ENCODE results near the gene TLCD3A. TPM values are rescaled to one million over a fixed set of nuclear protein-coding genes. Genes with fewer than 3 reads are reported as not detected.
"Not testable (repeated sequence)": the region's sequence is repeated elsewhere in the genome, so short reads cannot be mapped to it uniquely, and the experiment has no call there.

The TLCD3A gene
- total RNA-seq, 1 donor = 19.5 TPM

DNA sequence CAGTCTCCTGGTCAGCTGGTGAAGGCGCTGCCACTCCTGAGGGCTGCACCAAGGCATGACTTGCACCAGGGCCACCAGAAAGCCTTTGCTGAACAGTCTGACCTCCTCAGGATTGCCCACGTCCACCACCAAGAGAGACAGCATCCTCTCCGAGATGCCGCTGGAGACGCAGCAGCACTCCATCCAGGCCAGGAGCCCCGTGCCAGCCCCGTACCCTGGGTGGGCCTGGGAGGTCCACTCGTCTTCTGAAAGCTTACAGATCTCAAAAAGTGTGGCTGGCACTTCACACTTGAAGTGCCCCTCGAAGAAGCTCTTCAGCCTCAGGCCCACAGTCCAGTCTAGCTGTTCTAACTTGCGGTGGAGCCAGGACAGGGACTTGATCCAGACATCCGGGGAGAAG, 13.0 kb downstream of the TLCD3A start:
- H3K27me3 ChIP-seq (ENCODE audit: insufficient read depth, low read length) = no peaks in the 10 kb centered on the region
- H3K4me3 ChIP-seq (ENCODE audit: insufficient read depth, low read length) = no peak overlapping the region
- DNase-seq (ENCODE audit: insufficient read length, low spot score, missing footprints) = no peak
- H3K27ac ChIP-seq (ENCODE audit: low read depth, low read length) = no peak overlapping the region
- TF ChIP-seq, protein P1, sequence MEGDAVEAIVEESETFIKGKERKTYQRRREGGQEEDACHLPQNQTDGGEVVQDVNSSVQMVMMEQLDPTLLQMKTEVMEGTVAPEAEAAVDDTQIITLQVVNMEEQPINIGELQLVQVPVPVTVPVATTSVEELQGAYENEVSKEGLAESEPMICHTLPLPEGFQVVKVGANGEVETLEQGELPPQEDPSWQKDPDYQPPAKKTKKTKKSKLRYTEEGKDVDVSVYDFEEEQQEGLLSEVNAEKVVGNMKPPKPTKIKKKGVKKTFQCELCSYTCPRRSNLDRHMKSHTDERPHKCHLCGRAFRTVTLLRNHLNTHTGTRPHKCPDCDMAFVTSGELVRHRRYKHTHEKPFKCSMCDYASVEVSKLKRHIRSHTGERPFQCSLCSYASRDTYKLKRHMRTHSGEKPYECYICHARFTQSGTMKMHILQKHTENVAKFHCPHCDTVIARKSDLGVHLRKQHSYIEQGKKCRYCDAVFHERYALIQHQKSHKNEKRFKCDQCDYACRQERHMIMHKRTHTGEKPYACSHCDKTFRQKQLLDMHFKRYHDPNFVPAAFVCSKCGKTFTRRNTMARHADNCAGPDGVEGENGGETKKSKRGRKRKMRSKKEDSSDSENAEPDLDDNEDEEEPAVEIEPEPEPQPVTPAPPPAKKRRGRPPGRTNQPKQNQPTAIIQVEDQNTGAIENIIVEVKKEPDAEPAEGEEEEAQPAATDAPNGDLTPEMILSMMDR (IDR thresholded peaks at IDR 0.05; ENCODE audit: extremely low read depth, low read depth, low read length) = no peak
- peaks cover 87% of the 10 kb centered on the region for H3K79me2 ChIP-seq (ENCODE audit: insufficient read depth, low read length)
- H3K36me3 ChIP-seq (ENCODE audit: insufficient read depth, low read length) = peaks cover 73% of the 10 kb centered on the region
- no peak overlapping the region for H3K4me2 ChIP-seq (ENCODE audit: insufficient read depth, low read length)
- no peaks in the 10 kb centered on the region for H3K9me3 ChIP-seq (ENCODE audit: low read depth, low read length)
- no peaks in the 10 kb centered on the region for H3K4me1 ChIP-seq (ENCODE audit: insufficient read depth, low read length)
- H2AFZ ChIP-seq (ENCODE audit: low read length) = no peak overlapping the region
- H4K20me1 ChIP-seq (ENCODE audit: insufficient read depth, low read length) = peaks cover 41% of the 10 kb centered on the region

DNA sequence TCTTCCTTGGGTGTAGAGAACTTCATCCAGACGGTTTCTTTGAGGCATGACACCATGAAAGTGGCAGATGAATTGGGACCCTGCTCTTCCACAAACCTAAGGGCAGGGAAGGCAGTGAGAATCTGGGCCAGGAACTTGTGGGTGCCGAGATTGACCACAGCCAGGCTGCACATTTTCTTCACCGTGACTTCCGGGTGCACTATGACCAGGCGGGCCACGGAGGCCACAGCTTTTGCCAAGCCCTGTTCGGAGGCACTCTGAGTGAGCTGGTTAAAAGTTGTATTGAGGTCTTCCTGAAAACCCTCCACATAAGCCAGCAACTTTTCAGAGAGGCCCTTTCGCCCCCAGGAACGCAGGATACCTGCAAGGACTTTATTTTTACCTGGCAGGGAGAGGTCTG, 13.8 kb downstream of the TLCD3A start:
- Histone ChIP-seq H3K79me2 (ENCODE audit: insufficient read depth, low read length) (peaks cover 87% of the 10 kb centered on the region), H4K20me1 (ENCODE audit: insufficient read depth, low read length) (peaks cover 38% of the 10 kb centered on the region), H3K27ac (ENCODE audit: low read depth, low read length) (no peak overlapping the region), H3K4me3 (ENCODE audit: insufficient read depth, low read length) (no peak overlapping the region), H3K4me1 (ENCODE audit: insufficient read depth, low read length) (peaks cover 7% of the 10 kb centered on the region), H3K9me3 (ENCODE audit: low read depth, low read length) (no peaks in the 10 kb centered on the region), H3K4me2 (ENCODE audit: insufficient read depth, low read length) (no peak overlapping the region), H2AFZ (ENCODE audit: low read length) (no peak overlapping the region), H3K36me3 (ENCODE audit: insufficient read depth, low read length) (peaks cover 65% of the 10 kb centered on the region), H3K27me3 (ENCODE audit: insufficient read depth, low read length) (no peaks in the 10 kb centered on the region)
- TF ChIP-seq, protein P1 (IDR thresholded peaks at IDR 0.05; ENCODE audit: extremely low read depth, low read depth, low read length) = no peak
- no peak for DNase-seq (ENCODE audit: insufficient read length, low spot score, missing footprints)

DNA sequence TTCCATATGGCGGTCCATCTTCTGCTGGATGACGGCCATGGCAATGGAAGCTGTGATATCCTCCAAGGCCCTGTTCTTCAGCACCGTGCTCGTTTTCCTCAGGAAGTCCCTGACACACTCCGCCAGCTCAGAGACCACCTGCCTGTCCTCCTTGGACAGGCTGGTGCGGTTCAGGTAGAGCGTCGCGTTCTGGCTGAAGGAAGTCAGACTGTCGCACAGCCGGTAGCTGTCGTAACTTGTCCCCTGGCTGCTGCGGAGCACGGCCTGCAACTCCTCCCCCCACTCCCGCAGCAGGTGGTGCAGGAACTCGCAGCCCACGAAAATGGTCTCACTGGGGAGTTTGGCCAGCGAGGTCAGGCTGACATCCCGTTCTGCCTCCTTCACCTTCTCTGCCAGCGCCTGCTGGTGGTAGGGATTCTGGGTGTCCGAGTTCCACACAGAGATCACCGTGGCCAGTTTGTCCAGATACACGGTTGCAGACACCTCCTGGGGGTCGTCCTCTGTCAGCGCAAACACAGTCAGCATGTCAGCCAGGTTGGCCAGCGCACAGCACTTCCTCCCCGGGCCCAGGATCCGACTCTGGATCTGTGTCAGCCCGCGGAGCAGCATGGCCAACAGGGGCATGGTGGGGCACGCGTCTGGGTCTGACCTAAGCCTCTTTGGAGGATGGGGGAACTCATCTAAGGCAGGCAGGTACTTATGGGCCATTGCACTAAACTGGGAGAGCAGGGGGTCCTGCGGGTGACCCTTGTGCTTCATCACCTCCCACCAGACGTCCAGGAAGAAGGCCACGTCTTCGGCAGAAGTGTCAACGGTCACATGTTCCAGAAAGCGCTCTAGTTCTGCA, 14.6 kb downstream of the TLCD3A start:
- no peak for DNase-seq (ENCODE audit: insufficient read length, low spot score, missing footprints)
- H3K4me1 ChIP-seq (ENCODE audit: insufficient read depth, low read length) = peaks cover 12% of the 10 kb centered on the region
- peaks cover 57% of the 10 kb centered on the region for H3K36me3 ChIP-seq (ENCODE audit: insufficient read depth, low read length)
- peaks cover 31% of the 10 kb centered on the region for H4K20me1 ChIP-seq (ENCODE audit: insufficient read depth, low read length)
- no peaks in the 10 kb centered on the region for H3K9me3 ChIP-seq (ENCODE audit: low read depth, low read length)
- peaks cover 88% of the 10 kb centered on the region for H3K79me2 ChIP-seq (ENCODE audit: insufficient read depth, low read length)
- no peaks in the 10 kb centered on the region for H3K27me3 ChIP-seq (ENCODE audit: insufficient read depth, low read length)
- TF ChIP-seq, protein P1 (IDR thresholded peaks at IDR 0.05; ENCODE audit: extremely low read depth, low read depth, low read length) = no peak
- H2AFZ ChIP-seq (ENCODE audit: low read length) = no peak overlapping the region
- no peak overlapping the region for H3K4me3 ChIP-seq (ENCODE audit: insufficient read depth, low read length)
- no peak overlapping the region for H3K4me2 ChIP-seq (ENCODE audit: insufficient read depth, low read length)
- H3K27ac ChIP-seq (ENCODE audit: low read depth, low read length) = no peak overlapping the region

DNA sequence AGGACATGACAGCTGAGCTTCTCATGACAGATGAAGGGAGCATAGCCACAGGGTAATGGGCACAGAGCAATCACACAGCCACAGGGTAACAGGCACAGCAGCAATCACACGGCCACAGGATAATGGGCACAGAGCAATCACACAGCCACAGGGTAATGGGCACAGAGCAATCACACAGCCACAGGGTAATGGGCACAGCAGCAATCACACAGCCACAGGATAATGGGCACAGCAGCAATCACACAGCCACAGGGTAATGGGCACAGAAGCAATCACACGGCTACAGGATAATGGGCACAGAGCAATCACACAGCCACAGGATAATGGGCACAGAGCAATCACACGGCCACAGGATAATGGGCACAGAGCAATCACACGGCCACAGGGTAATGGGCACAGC, 16.2 kb downstream of the TLCD3A start:
- peaks cover 41% of the 10 kb centered on the region for H3K36me3 ChIP-seq (ENCODE audit: insufficient read depth, low read length)
- not testable (repeated sequence) for H3K27me3 ChIP-seq (ENCODE audit: insufficient read depth, low read length); H2AFZ ChIP-seq (ENCODE audit: low read length); H3K4me2 ChIP-seq (ENCODE audit: insufficient read depth, low read length); DNase-seq (ENCODE audit: insufficient read length, low spot score, missing footprints); H3K9me3 ChIP-seq (ENCODE audit: low read depth, low read length); H3K4me3 ChIP-seq (ENCODE audit: insufficient read depth, low read length); H3K27ac ChIP-seq (ENCODE audit: low read depth, low read length)
- peaks cover 75% of the 10 kb centered on the region for H3K79me2 ChIP-seq (ENCODE audit: insufficient read depth, low read length)
- H3K4me1 ChIP-seq (ENCODE audit: insufficient read depth, low read length) = peaks cover 12% of the 10 kb centered on the region
- H4K20me1 ChIP-seq (ENCODE audit: insufficient read depth, low read length) = peaks cover 21% of the 10 kb centered on the region

DNA sequence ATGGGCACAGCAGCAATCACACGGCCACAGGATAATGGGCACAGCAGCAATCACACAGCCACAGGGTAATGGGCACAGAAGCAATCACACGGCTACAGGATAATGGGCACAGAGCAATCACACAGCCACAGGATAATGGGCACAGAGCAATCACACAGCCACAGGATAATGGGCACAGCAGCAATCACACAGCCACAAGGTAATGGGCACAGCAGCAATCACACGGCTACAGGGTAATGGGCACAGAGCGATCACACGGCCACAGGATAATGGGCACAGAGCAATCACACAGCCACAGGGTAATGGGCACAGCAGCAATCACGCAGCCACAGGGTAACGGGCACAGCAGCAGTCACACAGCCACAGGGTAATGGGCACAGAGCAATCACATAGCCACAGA, 17.0 kb downstream of the TLCD3A start:
- peaks cover 34% of the 10 kb centered on the region for H3K36me3 ChIP-seq (ENCODE audit: insufficient read depth, low read length)
- DNase-seq (ENCODE audit: insufficient read length, low spot score, missing footprints); H3K4me2 ChIP-seq (ENCODE audit: insufficient read depth, low read length); H3K27me3 ChIP-seq (ENCODE audit: insufficient read depth, low read length); H2AFZ ChIP-seq (ENCODE audit: low read length); H3K9me3 ChIP-seq (ENCODE audit: low read depth, low read length); H3K27ac ChIP-seq (ENCODE audit: low read depth, low read length); H3K4me3 ChIP-seq (ENCODE audit: insufficient read depth, low read length): not testable (repeated sequence)
- H3K4me1 ChIP-seq (ENCODE audit: insufficient read depth, low read length) = peaks cover 12% of the 10 kb centered on the region
- H4K20me1 ChIP-seq (ENCODE audit: insufficient read depth, low read length) = peaks cover 21% of the 10 kb centered on the region
- H3K79me2 ChIP-seq (ENCODE audit: insufficient read depth, low read length) = peaks cover 69% of the 10 kb centered on the region
